Measurements from ENCODE around the gene CEP83.

The CEP83 gene

DNA sequence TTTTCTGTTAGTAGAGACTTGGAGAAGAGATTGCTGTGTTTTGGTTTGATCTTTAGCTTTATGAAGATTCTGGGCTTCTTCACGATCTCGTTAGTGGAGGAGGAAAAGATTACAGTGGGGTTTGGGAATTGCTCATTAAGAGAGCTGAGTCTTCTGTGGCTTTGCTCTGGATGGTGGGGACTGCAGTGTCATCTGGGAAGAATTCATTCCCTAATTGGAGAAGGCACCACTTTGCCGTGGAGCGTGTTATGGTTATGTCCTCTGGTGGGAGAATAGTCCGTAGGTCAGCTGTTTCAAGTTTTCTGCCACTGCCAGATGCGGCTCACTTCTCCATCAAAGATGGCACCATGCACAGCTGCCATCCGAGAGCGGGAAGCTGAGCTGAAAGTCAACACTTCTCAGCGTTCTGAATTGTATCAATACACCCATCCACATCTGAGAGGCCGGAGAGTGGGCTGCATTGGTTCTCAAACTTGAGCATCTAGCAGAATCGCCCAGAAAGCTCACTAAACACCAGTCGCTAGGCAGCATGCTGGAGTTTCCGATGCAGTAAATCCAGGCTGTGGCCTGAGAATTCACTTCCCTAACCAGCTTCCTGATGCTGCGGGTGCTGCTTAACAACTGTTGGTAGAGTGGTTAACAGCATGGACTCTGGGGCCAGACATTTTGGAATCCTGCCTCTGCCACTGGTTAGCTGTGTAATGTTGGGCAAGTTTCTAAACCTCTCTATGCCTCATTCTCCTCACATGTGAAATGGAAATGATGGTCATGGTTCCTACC, 193.5 kb downstream of the CEP83 start:
- DNase-seq (ENCODE audit: low read depth) = no peak
- no peak overlapping the region for H3K4me3 ChIP-seq (replicated peaks; ENCODE audit: low read depth, low read length)
- TF ChIP-seq, protein P1, sequence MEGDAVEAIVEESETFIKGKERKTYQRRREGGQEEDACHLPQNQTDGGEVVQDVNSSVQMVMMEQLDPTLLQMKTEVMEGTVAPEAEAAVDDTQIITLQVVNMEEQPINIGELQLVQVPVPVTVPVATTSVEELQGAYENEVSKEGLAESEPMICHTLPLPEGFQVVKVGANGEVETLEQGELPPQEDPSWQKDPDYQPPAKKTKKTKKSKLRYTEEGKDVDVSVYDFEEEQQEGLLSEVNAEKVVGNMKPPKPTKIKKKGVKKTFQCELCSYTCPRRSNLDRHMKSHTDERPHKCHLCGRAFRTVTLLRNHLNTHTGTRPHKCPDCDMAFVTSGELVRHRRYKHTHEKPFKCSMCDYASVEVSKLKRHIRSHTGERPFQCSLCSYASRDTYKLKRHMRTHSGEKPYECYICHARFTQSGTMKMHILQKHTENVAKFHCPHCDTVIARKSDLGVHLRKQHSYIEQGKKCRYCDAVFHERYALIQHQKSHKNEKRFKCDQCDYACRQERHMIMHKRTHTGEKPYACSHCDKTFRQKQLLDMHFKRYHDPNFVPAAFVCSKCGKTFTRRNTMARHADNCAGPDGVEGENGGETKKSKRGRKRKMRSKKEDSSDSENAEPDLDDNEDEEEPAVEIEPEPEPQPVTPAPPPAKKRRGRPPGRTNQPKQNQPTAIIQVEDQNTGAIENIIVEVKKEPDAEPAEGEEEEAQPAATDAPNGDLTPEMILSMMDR (IDR thresholded peaks at IDR 0.05; ENCODE audit: low read length, missing control alignments) = no peak

DNA sequence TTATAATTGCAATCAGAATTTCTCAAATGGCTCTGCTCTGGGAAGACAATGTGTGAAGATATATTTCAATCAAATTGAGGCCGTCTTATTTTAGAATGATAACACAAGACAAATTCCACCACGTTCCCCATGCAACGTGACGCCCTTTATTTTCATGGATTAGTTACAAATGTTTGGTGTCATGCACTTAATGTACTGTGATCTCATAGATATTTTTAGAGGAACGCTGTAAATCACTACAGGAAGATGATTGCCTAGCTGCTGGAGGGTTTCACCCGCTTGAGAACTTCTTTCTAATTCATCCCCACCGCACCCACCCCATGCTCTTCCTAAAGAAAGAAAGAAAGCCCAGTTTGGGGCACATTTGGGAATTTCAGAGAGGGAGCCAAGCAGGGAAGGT, 194.1 kb downstream of the CEP83 start:
- no peak for DNase-seq (ENCODE audit: low read depth)
- no peak overlapping the region for H3K4me3 ChIP-seq (replicated peaks; ENCODE audit: low read depth, low read length)
- TF ChIP-seq, protein P1 (IDR thresholded peaks at IDR 0.05; ENCODE audit: low read length, missing control alignments) = no peak

DNA sequence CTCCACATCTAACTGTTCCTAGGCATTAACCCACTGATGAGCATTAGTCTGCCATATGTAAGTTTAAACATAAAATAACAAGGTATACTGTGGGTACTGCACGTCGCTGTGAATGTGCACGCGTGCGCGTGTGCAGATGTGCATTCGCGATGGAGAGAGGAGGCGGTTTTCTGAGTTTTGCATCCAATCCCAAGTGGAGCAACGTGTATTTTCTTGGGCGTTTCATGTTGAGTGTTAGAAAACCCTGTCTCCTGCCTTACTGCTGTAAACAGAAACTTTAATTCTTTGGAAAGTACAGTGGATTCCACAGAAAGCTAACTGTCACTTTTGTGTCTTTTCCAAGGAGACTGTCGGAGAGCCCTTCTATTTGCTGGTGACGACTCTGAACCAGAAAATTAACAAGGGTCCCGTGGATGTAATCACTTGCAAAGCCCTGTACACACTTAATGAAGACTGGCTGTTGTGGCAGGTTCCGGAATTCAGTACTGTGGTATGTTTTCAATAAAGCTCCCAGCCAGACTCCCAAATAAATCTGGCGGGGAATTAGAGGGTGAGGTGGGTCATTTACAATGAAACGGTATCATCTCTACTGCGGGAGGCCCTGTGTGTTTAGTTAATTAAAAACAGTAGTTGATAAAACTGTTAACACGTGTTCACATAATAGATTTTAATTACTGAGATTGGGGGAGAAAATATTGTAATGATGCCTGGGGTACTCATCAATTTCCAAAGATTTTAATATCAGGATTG, 194.8 kb downstream of the CEP83 start:
- no peak overlapping the region for H3K4me3 ChIP-seq (replicated peaks; ENCODE audit: low read depth, low read length)
- no peak for DNase-seq (ENCODE audit: low read depth)
- TF ChIP-seq, protein P1 (IDR thresholded peaks at IDR 0.05; ENCODE audit: low read length, missing control alignments) = no peak

DNA sequence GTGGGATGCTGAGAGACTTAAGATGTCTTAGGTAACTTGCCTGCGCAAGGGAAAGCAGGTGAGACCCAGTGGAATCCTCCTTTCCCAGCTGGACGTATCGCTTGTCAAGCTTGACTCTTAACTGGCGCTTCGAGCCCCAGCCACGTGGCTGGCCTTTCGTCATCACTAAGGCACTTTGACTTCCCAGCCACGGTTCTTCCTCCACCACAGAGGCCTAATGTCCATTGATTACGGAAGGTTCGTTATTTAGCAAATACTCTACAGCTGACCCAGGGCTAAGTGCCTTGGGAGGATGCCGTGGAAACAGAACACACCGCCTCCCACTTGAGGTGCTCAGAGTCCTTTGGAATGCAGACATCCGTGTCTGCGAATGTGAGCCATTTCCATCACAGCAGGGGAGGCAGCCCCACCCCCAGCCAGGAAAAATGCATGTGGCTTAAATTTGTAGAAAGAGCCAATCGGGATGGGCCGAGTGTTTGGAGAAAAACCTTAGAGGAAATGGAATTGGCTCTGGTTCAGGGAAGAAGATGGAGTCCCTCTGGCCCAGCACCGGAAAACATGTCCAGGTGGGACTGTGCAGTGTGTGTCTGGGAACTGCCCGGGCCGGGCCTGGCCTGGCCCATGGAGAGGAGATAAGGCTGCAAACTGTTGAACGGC, 195.6 kb downstream of the CEP83 start:
- no peak for DNase-seq (ENCODE audit: low read depth)
- TF ChIP-seq, protein P1 (IDR thresholded peaks at IDR 0.05; ENCODE audit: low read length, missing control alignments) = no peak
- no peak overlapping the region for H3K4me3 ChIP-seq (replicated peaks; ENCODE audit: low read depth, low read length)

DNA sequence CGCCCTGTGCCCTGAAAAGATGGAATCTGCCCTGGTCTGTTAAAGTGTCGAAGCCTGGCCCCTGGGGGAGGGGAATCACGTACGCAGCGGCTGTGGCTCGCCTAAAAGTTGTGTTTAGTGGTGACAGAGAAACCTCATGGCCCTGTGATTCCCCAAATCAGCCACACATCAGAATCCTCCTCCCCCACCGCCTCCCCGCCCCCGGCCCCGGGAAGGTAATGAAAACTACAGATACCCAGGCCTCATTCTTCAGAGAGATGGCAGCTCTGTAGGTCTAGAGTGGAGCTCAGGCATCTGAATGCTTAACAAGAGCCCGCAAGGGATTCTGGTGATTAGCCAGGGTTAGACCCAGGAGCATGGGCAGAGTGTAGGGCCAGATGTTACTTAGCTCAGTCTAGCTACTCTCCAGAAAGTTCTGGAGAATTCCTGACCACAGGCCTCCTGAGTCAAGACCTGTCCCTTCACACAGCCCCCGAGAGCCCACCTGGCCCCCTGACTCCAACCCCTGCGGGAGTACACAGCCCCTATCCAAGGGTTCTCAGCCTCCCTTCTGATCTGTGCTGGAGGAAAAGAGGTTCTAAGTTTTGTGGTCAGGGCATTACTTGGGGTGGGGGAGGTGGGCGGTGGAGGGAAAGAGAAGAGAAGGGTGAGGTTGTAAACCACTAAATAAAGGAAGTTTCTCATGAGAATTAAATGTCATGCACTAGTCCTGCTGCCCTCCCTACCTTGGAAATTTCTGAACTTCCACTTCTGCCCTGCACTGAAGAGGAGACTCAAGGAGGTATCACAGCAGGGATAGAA, 196.5 kb downstream of the CEP83 start:
- TF ChIP-seq, protein P1 (IDR thresholded peaks at IDR 0.05; ENCODE audit: low read length, missing control alignments) = no peak
- peak overlapping the region; percentile 69 for H3K4me3 ChIP-seq (replicated peaks; ENCODE audit: low read depth, low read length)
- no peak for DNase-seq (ENCODE audit: low read depth)

DNA sequence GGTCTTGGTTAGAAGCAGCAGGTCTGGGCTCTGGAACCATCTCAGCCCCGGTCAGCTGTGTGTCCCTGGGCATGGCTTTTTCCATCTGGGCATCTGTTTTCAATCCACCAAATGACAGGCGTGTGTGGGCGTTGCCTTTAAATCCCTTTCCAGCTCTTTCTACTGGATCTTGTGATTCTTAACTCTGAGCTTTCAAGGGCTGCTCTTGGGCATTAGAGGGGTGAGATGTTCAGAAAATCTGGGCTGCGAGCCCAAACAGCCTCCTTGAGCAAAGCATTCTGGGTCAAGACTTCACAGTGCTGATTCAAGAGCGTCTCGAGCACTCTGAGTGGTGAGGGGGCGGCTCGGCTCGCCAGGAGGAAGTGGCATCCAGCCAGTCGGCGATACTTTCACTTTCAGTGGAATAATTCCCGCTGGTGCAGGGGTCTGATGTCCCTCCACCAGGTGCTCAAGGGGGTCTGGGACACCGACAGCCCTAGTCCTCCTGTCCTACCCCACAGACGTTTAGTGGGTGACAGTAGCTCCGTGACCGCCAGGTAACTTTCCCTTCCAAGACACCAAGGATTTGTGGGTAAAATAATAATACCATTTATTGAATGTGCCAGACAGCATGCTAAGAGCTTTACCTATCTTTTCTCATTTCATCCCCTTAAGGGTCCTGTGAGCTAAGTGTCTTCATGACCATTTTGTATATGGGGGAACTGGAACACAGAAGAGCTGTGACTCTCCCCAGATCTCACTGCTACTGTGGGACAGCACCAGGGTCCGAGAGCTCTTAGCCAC, 197.2 kb downstream of the CEP83 start:
- peak overlapping the region; percentile 69 for H3K4me3 ChIP-seq (replicated peaks; ENCODE audit: low read depth, low read length)
- peak; percentile 98 for DNase-seq (ENCODE audit: low read depth)
- TF ChIP-seq, protein P1 (IDR thresholded peaks at IDR 0.05; ENCODE audit: low read length, missing control alignments) = no peak
